ENCODE results near the gene SMYD2.

GRCh38 chr1:214270097-214270650, 10.8 kb upstream of the SMYD2 start:
- TF ChIP-seq CTCF (IDR thresholded peaks at IDR 0.05) (no peak), POLR2A (IDR thresholded peaks at IDR 0.05) (no peak)
